NCI-H128 (cell line): ENCODE measurements around the gene KCNH8.

ENCODE experiments used
- DNase-seq: peaks from one replicate; lab custom pipeline; 2025; ENCODE audit not compliant: unreplicated experiment; lab: John Stamatoyannopoulos, UW

The KCNH8 gene

DNA sequence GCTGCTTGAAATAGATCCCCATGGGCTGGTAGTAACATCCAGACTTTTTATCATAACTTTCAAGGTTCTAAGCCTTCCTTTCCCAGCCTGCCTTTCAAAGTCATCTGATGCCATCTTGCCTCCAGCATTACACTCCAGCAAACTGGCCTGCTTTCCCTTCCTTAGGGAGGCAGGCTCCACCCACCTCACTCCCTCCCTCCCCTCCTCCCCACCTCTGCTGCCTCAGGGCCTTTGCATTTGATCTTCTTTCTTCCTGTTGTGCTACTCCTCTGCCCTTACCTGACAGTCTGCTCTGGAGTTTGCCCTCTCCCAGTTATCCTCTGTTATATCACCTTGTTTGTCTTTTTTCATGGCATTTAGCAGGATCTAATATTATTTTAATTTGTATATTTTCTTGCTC lies 319.5 kb downstream of the KCNH8 start:
- no peak for DNase-seq

GRCh38 chr3:19471138-19471537 lies 322.8 kb downstream of the KCNH8 start:
- no peak for DNase-seq

GRCh38 chr3:19473971-19474580 lies 325.8 kb downstream of the KCNH8 start:
- DNase-seq, result no peak

GRCh38 chr3:19476281-19476680 lies 328.0 kb downstream of the KCNH8 start:
- DNase-seq, result no peak

DNA sequence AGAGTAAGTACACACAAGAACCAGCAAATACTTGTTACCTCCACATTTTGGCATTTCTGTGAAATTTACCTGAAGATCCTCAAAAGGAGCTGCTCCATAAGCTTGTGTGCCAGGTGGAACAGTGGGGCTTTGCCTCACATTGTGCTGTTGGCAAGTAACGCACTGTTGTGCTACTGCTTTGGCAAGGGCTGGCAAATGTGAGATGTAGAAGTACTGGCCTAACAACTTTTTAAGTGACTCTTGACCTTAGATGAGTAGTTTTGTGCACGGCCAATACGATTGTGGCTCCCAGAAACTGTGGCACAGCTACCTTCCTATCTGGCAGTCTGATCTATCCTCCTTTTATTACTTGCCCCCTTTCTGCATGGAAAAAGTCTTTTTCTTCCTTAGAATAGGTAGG lies 337.0 kb downstream of the KCNH8 start:
- DNase-seq, result no peak

GRCh38 chr3:19487386-19487785 lies 339.1 kb downstream of the KCNH8 start:
- DNase-seq, result no peak

GRCh38 chr3:19488939-19489338 lies 340.6 kb downstream of the KCNH8 start:
- DNase-seq, result no peak

- DNase-seq, result no peak
Measured at GRCh38 chr3:19489936-19490335, 341.6 kb downstream of the KCNH8 start.

DNA sequence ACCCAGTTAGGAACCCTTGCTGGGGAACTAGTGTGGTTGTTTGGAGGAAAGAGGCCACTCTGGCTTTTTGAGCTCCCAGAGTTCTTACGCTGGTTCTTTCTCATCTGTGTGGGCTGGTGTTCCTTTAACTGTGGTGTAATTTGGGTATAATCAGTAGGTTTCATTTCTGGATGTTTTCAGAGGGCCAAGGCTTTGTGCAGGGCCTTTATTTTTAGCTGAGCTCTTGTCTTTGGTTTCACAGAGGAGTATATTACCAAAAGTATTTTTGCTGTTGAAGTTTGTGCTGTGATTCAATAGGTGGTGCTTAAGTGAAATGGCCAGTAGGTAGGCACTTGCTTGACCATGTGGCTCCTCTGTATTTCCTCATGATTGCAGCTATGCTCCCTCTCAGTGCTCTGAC lies 357.9 kb downstream of the KCNH8 start:
- DNase-seq, result no peak

DNA sequence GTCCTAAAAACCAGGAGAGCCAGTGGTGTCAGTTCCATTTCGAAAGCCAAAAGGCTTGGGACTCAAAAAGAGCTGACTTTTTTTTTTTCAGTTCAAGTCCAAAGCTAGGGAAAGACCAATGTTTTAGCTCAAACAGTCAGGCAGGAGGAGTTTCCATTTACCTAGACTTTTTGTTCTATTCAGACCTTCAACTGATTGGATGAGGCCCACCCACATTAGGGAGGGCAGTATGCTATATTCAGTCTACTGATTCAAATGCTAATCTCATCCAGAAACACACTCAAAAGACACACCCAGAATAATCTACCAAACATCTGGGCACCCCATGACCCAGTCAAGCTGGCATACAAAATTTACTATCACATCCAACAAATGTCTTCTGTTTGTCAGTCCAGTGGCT lies 374.0 kb downstream of the KCNH8 start:
- DNase-seq, result no peak

GRCh38 chr3:19526071-19526470 lies 377.8 kb downstream of the KCNH8 start:
- no peak for DNase-seq

- no peak for DNase-seq
Measured at GRCh38 chr3:19527746-19528145, 379.4 kb downstream of the KCNH8 start.

GRCh38 chr3:19531426-19531825 lies 383.1 kb downstream of the KCNH8 start:
- DNase-seq, result no peak

DNA sequence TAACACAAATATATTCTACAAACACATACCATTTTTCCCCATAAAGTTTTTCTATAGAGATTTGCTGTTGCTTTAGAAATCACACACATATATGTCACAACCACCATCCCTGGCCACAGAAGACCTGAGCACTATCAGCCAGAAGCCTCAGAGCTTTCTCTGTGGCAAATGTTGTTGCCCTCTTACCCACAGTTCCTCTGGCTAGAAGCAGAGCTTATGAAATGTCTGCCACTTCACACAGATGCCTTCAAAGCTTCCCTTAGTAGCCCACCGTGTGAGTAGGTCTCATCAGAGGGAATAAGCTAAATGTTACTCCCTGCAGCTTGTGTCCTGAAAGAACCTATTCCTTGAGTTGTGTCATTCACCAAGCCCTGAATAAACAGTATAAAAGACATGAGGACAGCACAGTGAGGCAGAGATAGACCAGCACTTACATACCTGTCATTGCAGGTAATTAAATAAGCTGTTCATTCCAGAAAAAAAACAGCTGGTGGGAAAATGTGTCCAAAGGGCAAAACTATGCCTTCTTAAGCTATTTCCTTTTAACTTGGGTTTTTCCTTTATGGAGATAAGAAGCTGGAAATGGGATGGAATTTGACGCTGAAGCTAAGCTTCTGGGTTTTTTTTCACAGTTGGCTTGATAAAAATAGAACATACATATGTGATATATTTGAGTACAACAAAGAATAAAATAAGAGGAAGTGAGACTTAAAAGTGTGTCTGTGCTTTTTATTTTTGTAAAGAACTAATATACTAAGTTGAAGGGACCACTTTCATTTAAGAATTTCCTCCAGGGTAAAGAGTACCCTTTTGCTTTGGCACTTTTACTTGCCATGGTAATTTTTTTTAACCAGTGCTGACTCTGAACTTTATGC lies 391.4 kb downstream of the KCNH8 start:
- DNase-seq, result no peak

- DNase-seq, result no peak
Measured at GRCh38 chr3:19540464-19540863, 392.2 kb downstream of the KCNH8 start.

DNA sequence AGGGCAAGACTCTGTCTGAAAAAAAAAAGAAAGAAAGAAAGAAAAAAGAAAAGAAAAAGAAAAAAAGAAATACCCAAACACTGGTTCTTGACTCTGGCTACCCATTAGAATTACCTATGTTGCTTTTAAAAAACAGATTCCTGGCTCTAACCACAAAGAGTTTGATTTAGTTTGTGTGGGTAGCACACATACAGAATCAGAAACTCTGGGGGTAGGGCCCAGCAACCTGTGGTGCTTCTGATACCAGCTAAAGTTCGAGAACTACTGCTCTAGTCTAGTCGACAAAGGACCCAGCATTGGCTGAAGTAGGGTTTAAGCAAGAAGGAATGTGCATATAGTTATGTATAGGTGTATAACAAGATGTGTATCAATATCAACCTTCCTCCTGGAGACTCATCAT lies 393.0 kb downstream of the KCNH8 start:
- no peak for DNase-seq

GRCh38 chr3:19543212-19543841 lies 395.0 kb downstream of the KCNH8 start:
- no peak for DNase-seq

- DNase-seq, result no peak
Measured at GRCh38 chr3:19547665-19548464, 399.6 kb downstream of the KCNH8 start.

DNA sequence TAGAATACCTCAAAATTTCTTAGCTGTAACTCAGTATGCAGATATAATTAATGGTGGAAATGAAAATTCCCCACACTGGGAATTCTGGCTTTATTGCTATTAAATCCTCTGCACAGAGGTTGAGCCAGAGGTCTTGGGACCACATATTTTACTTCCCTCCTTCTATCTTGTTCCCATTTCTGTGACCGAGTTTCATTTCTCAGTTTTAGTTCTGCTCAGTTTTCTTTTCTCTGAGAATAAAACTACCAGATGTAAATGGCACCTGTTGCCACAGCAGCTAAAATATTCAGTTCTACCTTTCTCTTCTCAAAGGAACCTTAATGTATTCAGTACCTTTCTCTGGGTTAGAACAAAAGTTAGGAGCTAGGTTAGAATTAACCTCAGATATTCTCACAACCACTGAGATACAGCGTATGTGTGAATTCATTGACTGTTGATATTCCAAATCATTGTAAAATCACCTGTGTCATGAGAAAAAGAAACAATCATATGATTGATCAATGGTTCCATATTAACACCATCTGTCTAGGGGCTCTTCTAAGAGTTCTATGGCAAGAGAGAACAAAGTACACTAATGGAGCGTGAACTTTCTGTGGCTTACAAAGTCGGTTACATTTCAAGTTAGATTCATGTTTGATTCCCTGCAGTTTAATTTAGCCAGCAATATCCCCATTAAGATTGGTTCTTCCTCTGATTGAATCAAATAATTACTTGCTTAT lies 411.6 kb downstream of the KCNH8 start:
- DNase-seq, result no peak

DNA sequence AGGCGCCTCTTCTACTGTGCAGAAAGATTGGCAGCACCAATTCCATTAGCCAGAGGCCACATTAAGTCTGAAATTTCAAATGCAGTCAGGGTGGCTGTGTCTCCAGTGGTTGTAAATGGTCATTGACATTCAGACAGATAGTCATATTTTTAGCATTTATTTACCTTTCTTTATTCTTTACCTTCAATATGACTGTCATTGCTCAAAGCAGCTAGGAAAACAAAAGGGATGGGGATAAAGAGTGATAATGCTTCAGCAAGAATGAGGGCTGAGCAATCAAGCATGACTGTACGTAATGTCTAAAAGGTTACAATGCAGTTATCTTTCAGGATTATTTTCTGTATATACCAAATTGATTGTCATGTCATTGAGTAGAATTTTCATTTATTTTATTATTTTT lies 425.3 kb downstream of the KCNH8 start:
- no peak for DNase-seq

DNA sequence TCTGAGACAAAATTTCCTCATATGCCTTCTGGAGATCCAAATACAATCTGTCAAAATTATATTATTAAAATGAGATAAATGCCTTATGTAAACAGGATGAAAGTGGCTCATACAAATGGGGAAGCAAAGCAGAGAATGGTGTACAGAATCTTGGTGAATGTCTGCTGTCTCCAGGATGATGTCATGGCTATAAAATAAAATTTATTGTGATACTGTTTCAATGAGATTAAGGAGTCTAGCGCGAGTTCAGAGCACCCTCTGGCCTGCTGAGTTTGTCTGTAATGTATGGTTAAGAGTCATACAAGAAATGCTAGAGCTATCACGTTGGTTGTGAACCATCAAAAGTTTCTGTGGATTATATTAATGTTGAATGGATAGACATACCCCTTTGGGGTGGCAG lies 426.0 kb downstream of the KCNH8 start:
- DNase-seq, result no peak
